NCI-H1092 treated with DMSO at 0.1 percent for 48 hours (cell line): ENCODE results near the gene HPF1.
"Not testable (repeated sequence)": the region's sequence is repeated elsewhere in the genome, so short reads cannot be mapped to it uniquely, and the experiment has no call there.

Experiments used
- DNase-seq: peaks from one replicate; lab custom pipeline; 2025; lab: John Stamatoyannopoulos, UW

The HPF1 gene

DNA sequence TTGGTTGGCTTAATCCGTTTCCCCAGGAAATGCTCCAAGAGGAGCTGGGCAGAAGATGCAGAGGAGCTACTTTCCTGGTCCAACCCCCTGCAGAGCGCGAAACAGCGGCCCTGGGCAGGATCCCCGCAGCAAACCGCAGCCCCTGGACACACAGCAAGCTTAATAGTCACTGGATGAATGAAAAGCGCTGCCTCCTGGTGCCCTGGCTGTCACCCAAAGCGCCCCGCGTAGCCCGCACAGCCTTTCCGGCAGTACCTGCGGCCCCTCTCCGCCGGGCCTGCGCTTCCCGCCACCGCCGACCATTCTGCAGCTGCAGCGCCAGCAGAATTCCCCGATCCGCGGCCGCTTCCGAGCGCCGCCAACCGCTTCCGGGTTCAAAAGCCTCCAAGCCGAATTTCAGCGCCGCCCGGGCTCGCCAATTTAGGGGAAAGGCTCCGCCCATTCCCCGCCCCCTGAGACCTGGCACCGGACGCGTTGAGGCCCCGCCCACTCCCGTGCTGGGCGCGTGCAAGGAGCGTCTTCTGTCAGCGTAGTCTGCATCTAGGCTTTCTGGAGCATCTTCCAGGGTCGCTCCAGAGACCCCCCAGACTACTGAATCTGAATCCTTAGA is at the start of gene HPF1:
Gene HPF1, minus strand, starts transcription at position 370 of the 610 bp plus-strand sequence. Its CDS starts 67 bp downstream, at position 303.
- DNase-seq: peak; percentile 93

DNA sequence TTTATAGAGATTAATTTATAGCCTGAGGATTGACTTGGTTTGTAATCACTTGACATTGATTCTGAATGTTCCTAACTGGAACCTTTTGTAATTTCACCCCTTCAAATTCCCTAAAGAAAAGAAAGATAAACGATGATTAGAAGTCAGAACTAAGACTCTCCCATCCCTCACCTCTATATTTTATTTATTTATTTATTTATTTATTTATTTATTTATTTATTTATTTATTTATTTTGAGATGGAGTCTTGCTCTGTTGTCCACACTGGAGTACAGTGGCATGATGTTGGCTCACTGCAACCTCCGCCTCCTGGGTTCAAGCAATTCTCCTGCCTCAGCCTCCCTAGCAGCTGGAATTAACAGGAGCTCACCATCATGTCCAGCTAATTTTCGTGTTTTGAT is 49.0 kb upstream of the HPF1 start:
- not testable (repeated sequence) for DNase-seq

DNA sequence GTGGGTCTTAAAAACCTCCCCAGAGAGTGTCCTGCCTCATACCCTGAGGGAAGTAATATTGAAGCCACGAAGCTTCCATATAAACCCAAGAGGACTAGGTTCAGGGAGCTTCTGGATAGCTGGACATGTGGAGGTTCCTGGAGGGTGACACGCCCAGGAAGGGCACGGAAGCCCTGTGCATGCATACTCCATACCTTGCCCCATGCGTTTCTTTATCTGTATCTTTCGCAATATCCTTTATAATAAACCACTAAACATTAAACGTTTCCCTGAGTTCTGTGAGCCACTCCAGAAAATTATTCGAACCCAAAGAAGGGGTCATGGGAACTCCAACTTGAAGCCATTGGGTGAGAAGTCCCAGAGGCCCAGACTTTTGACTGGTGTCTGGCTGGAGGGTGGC is 45.7 kb upstream of the HPF1 start:
- DNase-seq: no peak

DNA sequence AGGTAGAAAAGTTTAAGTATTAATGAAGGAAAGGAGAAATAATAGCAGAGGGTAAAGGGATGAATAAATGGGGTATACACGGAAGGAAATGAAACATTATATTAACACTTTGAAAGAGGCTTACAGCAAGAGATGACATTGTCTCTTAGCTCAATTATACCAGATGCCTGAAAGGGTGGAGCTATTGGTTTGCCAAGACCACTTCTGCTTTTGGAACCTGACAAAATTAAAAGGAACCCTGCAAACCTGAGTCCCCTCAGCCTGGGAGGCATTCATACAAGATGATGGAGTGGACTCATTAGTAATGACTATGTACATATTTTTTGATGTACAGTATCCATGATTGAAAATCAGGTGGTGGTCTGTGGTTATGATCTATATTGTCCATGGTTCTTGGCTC is 45.1 kb upstream of the HPF1 start:
- DNase-seq: no peak

DNA sequence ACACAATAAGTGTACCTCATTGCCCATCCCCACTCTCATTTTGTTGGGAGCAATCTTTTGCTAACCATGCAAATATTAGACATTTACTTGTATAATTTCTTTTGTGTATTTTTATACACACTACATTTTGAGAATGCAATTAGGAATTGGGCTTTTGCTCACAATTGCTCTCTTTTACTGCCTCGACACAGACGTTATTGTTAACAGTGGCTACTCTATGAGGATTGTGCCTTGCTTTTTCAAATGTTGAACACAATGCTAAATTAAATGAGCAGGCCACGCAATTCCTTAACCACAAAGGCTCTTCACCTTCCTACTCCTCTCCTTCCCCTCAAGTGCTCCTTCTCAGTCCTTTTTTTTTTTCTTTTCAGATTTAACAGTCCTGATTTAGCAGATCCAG is 42.8 kb upstream of the HPF1 start:
- no peak for DNase-seq

DNA sequence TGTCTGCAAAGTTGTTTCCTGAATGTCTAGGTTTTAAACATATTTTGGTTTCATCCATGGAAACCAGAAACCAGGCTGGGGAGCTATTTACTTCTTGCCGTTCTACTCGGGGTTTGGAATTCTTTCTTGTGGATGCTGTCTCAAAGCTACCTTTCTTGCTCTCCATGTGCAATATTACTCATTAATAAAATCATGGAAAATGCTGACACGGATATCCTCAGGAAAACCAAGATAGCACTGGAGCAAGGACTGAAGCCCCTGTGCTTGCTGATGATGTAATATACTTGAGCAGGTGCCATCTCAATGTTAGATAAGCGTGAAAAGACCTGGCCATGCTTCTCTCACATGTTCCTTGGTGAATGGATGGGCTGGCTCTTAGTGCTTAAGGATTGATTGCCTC is 41.5 kb upstream of the HPF1 start:
- DNase-seq: no peak

DNA sequence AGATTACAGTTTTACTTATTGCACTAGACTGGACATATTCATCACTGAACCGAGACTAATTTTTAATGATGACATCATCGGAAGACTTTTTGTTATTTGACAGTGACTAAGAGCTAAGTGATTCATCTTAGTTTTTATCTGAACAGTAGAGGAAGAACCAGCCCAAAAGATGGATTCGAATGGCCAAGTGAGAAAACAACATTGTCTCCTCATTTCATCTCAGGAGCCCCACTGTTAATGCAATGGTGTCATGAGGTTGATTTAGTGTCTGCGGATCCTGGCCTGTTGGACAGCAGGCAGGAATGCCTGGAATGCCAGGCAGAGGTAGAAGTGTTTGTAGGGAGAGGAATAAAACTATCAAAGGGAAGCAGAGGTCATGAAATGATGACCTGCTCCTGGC is 37.8 kb upstream of the HPF1 start:
- DNase-seq: no peak

DNA sequence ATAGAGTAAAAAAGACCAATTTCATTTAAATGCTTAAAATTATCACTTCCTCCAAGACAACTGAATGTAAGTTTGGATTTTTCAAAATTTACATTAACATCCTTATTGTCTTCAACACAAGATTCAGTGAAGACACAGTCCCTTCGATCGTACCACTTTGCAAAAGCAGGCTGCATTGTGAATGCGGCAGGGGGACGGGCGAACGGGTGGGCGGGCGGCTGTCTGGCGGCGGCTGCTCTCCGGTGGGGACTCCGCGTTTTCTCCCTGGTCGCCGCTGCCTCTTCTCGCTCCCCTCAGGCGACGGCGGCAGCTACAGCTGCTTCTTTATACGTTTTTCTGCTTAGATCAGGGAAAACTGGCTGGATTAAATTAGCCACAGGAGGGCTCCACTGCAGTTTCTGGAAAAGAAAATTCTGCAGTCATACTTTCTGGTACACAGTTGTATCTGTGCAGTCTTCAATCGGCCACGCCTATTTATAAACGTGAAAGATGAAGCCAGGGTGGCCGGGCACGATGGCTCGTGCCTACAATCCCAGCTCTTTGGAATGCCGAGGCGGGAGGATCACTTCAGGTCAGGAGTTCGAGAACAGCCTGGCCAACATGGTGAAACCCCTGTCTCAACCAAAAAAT is 33.9 kb upstream of the HPF1 start:
- DNase-seq: peak; percentile 75

DNA sequence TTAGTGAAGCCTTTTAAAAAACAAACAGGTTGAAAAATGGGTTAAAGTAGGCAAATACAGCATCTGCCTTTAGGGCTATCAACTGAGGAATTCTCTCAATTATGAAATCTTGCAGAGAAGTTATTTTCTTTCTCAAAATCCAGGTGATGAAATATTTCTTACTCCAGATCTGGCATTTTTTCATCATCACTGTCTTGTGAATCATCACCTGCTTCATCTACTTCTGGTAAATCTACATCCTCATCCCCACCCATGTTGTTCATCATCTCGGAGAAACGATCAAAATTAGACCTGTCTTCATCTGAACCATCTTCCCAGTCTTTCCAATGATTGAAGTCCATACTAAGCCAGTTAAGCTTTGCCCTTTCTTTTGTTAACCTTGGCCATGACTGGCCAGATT is 33.3 kb upstream of the HPF1 start:
- DNase-seq: no peak

DNA sequence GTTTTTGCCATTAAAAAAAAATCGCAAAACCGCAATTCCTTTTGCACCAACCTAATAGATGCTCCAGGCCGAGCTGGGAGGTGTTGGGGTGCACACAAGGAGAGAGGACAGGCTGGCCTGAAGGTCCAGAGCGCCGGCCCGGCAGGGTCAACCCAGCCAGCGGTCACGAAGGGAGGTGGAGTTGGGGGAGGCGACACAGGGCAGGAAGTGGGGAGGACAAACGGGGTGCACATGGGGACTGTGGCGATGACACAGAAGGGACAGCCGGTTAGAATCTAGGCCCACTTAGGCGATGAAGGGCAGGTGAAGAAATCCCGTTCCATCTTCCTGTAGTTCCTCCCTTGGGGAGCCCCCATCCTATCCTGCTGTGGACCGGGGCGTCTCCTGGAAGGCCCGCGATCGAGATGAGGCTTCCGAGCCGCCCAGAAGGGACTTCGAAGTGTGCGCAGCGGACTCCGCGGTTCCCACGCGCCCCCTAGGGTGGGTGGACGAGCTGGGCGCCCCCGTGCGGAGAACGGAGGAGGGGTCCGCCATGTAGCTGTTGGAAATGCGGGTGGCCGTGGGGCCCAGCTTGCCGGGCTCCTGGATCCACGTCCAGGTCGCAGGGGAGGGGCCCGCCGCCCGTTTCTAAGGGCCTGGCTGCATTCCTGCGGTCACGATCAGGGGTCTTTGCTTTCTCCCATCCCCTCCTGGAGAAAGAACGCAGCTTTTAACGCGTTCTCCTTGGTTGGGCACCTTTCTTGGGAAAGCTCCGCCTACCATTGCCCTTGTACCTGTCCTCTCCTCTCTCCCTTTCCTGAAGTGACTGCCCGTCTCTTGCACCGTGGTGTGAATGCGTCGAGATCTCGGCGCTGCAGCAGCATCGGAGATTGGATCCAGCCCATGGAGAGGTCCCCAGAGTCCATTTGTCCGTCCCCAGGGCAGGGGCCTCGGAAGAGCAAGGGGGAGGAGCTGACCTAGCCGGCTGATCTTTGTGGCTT is 17.0 kb upstream of the HPF1 start:
- no peak for DNase-seq

DNA sequence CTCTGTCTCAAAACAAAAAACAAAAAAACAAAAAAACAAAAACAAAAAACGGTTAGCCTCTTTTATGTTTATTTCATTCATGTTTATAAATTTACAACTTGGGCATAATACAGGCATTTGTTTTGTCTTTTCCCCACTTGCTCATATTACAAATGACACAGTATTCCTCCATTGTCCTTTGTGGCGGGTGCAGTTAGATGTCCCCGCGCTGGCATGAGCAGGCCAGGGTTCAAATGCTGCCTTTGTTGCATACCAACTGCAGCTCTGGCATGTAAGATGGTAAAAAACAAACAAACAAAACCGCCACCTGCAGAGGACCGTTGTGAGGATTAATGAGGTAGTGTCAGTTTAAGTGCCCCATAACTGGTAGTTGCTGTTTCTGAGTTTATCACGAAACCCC is 16.1 kb upstream of the HPF1 start:
- DNase-seq: no peak

DNA sequence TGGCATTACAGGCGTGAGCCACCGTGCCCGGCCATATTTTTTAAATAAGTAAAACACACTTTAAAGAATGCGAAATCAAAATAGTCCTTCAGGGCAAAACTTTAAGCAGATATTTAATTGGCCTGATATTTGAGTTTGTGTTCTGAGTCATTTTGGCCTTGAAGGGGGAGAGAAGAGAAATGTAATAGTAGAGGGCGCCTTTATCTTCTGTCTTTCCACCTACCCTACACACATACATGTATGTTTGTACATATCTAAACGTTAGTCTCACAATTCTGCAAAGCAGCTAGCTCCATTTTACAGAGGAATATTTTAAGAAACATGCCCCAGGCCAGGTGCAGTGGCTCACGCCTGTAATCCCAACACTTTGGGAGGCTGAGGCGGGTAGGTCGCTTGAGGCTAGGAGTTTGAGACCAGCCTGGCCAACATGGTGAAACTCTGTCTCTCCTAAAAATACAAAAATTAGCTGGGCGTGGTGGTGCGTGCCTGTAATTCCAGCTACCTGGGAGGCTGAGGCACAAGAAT is 13.9 kb upstream of the HPF1 start:
- not testable (repeated sequence) for DNase-seq

DNA sequence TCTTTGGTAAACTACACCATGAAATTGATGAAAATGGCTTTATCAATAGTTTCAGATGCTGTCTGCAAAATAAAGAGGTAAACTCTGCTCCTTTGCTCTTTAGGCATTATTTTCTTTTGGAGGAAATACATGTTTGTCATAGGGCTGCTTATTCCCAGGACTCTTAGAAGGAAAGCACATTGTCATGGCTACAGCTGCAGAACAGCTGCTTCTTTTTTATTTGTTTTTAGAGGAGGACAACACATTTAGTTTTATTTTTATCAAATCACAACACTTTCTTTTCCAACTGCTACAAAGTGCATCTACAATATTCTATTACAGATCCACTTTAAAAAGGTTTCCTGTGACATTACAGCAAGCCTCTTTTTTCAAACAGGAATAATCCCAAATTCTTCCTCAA is 12.7 kb upstream of the HPF1 start:
- DNase-seq: no peak

DNA sequence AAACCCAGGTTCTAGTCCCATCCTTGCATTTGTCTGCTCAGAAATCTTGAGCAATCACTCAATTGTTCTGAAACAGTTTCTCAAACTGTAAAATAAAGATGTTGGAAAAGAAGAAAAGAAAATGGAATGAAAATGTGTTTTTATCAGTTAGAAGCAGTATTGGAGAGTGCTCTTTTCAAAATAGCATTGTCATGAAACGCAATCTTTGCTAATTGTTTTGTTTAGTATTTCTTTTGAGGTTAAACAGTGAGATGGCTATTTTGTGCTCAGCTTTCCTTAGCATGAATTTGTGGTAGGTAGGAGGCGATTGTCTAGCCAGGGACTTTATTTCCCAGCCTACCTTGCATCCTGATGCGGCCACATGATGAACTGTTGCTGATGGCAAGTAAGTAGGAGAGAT is 10.6 kb upstream of the HPF1 start:
- no peak for DNase-seq

DNA sequence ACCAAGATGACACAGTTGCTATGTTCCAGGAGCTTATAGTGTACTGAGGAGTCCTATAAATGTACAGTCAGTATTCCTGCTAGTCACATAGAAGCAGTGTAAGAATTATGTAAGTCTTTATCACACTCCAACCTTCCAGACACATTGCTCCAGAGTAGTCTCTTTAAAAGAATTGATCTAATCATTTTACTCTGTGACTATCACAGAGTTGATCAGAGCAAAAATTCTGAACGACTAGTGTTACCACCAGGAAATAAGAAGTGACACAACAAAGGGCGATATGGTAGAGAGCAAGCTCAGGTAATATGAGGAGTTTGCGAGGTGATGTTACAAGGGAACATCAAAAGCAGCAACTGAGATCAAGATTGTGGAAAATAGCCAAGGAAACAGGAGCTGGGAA is 9.0 kb upstream of the HPF1 start:
- no peak for DNase-seq

DNA sequence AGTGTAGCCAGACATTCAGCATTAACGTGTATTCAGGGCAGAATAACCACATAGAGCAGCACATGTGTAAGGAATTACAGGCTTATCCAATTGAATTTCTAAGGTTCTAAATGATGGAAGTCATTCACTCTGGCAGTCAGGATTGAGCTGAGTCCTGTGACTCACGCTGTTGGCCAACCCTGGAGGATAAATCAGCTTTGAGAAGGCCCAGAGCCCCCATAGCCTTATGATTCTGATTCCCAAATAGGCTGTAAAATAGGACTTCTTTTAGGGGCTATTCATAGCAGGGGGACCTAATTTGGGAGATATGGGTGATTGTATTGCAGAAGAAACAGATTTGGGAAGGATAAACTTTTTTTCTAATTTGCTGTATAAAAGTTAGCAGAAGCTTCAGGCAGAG is 8.1 kb upstream of the HPF1 start:
- no peak for DNase-seq

DNA sequence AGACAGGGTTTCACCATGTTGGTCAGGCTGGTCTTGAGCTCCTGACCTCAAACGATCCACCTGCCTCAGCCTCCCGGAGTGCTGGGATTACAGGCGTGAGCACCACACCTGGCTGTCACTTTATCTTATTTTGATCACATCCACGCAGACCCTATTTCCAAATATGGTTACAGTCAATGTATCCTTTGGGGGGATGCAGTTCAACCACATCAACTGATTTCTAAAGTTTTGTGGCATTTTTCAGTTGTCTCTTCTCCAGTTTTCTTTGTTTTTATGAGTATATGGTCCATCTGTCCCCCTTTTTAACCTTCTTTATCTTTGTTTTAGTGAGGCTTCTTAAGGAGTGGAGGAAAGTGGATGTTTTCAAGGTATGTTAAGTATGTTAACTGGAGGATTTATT is 4.1 kb upstream of the HPF1 start:
- no peak for DNase-seq

DNA sequence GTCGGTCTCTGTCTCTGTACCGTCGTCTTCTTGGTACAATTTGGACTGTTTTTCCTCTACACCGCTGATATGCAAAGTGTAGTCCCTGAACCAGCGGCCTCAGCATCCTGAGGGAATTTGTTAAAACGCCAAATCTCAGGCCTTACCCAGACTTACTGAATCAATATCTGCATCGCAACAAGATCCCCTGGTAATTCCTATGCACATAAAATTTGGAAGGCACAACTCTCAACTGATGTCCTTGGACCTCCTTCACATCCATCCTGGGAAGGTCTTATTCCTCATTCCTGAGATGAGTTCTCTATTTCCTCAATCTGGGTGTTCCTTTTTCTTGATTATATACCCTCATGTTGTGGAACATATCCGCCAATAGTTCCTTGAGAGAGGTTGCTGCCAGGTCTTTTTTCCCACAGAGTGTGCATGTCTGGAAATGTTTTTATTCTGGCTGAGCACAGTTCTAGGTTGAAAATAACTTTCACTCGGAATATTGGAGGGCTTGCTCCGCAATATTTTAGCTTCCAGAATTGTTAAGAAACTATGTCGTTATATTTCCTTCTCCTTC is 738 bp upstream of the HPF1 start:
- DNase-seq: no peak

DNA sequence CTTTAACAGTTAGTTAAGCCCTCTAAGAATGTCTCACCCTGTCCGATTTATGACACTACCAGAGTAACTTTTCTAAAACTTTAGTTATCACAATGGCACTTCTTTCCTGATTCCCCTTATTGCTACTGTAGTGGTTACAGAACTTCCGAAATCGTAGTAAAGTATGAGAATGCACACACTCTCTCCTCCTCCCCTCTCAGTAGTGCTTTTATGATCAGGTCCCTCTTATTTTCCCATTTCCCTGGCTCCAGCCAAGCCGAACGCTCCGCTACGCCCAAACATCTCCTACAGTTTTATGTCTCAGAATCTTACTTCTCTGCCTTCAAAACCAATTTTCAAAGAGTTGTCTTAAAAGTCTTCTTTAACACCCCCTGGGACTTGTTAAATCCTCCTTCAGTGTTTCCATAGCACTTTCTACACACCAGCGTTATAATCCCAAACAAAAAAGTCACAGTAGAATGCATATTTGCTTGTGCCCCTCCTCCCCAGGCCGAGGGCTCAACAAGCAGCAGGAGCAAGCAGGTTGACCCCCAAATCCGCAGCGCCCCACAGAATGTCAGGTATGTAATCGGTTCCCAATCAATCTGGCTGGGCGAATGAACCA is 671 bp downstream of the HPF1 start:
- DNase-seq: no peak

DNA sequence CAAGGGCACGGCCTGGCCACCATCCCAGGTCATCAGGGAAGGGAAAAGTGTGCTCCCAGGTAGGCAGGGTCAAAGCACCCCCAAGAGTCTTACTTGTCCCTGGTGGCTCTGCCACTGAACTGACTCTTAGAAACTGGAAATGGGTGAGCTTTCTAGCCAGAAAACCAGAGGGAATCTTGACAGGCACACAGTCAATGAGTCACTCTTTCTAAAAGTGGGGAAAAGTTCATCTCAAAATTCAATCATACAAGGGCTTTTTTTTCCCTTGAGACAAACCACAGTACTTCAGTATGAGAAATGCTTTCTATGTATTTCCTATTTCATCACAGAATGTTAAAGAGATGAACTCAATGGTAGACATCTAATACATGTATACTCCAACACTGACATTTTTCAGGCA is 12.5 kb downstream of the HPF1 start:
- no peak for DNase-seq

DNA sequence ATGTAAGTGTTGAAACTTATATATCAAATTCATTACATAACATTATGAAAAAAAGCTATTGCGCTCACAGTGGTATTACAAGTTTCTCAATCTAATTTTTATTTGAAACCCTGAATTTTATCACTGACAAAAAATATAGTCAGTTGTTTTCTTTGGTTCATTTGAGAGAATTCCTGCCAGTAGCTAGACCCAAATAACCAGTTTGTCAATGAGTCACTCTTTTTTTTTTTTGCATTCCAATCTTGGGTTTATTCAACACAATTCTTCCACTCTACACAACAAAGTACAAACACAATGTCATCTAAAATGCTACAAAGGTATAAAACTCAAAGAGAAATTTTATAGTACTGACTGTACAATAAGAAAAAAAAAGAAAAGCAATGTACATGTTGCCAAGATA is 13.1 kb downstream of the HPF1 start:
- DNase-seq: no peak

DNA sequence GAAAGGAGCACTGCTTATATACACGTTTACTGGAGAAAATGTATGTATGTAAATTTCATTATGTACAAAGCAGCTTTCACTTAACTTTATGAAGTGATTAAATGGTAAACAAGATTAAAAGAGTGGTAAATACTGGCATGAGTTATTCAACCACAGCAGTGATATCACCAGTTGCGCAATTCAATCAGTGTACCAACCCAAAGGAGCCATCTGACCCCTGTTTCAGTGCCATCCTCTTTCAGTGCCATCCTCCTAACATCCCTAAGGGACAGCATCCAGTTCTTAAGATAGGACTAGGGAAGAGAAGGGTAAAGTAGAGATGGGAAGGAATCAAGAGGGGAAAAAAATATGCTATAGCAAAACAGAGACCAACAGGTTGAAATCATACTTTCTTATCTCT is 16.2 kb downstream of the HPF1 start:
- no peak for DNase-seq
